Stimulated activated CD8-positive, alpha-beta memory T cell treated with anti-CD3 and anti-CD28 coated beads, Interleukin-15, amount 100 ng/mL, for 4 hours (primary cell): ENCODE measurements around the gene SMIM38.
"Not testable (repeated sequence)": the region's sequence is repeated elsewhere in the genome, so short reads cannot be mapped to it uniquely, and the experiment has no call there.

Experiments
- DNase-seq, 2 donors: peaks; one replicate each; pipeline ENCODE4 v3.0.0-alpha.2; 2020; ENCODE audit warnings: low read depth in 2 of 2

Gene SMIM38

DNA sequence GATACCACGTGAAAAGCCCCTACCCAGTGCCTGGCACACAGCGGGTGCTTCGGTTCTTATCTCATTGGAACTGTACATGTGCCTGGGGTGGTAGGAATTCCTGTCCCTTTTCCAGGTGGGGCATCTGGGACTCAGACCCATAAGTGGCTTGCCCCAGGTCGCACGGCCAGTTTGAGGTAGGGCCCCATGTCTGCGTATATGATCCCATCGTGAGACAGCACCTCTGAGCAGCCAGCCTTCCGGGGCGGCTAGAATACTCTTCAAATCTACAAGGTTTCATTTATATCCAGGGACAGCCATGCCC is 33.5 kb upstream of the SMIM38 start:
- DNase-seq = no peak

DNA sequence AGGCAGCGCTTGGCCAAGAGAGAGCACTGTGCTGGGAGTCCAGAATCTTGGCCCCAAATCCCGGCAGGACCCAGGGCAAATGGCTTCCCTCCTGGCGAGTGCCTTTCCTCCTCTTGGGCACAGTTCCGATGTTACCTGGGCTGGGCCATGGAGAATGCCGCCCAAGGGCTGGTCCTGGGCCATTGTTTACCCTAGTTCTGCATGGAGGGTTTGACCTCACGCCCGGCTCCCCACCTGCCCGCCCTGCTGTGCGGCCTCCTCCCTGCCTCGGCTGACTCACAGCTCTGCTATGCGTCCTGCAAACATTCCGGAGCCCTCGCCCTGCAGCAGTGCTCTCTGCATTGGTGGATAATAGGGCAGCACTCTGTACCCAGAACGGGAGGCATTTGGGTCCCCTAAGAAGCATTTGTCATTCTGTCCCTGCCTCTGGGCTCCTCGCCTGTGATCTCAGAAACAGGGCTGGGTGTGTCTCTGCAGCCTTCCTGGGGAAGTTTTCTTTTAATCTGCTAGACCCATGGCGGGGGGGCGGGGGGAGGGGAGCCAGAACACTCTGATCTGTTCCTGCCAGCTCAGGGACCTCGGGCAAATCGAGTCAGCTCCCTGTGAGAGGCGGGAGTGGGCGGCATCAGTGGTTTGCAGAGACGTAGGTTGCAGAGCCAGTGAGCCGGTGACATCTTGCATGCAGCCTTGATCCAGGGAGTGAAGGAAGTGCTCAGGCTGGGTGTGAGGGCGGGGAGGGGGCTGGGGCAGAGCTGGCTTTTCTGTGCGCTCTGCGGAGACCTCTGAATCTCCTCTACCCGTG is 32.9 kb upstream of the SMIM38 start:
- peak; percentile 68 to 88 for DNase-seq

DNA sequence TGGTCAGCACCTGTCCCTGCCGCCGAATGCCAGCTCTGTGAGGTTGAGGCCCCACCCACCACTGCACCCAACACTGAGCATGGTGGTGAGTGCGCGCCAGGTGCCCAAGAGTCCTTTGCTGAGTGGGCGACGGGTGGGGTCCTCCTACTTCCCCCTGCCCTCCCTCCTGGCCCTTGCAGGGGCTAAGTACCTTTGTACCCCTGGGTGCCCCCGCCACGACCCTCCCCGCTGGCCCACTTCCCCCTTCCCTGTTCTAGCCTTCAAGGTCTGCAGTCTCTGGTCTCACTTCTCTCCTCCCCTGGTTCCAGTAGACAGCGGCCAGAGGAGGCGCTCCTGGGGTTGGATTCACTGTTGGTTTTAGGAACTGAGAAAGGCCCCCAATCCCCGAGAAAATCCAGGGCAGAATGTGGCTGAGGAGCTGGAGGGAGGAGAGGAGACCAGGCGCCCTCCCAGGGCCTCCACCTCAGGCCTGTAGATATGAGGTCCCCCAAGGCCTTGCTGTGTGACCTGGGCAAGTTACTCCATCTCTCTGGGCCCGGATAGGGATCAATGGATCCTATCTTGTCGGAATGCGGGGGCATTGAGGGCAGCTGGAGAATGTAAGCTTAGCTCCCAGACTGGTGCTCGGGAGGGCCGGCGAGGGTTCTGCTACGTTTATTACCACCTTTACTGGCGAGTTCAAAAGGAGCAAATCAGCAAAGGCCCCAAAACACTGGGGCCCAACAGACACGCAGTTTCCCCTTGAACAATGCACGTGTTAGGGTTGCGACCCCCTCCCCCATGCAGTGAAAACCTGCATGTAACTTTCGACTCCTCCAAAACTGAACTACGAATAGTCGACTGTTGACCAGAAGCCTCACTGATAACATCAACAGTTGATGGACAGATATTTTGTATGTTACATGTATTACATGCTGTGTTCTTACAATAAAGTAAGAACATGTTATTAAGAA is 31.9 kb upstream of the SMIM38 start:
- no peak for DNase-seq

DNA sequence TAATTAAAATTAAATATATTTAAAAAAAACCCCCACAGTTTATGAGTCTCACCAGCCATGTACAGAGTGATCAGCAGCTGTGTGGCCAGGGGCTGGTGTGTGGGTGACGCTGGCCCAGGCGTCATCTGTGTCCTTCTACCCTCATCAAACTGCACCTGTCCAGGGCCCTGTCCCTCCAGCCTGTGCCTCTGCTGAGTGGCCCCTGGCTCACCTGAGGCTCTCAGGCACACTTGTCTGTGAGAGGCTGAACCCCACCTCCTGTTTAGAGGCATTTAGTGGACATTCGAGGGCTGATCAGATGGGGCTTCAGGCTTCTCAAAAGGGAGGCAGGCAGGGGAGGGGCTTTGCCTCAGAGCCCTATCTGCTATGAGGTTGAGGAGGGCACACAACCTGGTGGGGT is 29.9 kb upstream of the SMIM38 start:
- DNase-seq = no peak

DNA sequence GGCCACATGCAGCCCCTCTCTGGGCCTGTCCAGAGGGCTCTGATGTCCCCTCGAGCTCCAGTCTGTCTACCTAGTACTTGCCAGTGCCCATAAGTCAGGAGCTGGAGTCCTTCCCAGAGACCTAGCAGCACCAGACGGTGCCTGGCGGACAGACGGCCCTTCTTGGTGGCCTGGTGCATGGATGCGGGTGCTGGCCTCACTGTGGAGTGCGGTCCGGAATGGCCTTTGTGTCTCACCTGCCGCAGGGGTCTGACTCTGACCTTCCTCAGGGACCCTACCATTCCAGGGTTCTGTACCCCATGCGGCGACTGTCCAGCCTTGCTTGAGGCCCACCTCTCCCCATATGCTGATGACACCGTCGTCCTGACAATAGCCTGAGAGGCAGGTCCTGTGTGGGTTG is 29.4 kb upstream of the SMIM38 start:
- DNase-seq = no peak

DNA sequence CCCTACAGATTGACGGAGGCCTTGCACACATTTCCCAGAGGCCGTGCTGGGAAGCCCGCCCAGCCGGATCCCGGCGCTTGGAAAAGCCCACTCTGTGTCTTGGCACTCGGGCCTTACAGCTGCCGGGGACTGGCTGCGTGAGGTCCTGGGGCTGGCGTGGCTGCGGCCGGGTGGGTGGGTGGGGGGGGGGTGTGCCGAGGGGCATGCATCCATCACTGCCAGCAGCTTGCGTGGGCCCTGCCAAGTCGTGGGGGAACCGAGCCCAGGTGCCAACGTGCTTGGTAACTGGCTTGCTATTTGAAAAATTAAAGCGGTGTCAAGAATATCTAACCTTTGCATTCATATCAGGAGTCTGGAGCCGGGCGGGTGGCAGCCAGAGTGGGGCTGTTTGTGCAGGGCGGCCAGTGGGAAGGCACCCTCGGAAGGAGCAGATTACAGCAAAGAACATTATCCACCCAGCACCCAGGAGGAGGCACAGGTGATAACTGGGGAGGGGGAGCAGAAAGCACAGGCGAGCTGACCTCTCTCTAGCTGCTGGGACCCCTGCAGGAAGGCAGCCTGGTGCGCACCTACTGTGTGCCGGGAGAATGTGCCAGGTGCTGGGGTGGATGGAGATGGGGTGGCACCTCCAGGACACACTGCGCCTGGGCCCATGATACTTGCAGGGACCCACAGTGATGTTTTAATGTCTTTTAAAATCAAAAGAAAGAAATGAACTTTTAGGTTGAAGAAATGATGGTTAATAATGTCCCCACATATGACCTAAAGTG is 28.5 kb upstream of the SMIM38 start:
- DNase-seq = no peak

DNA sequence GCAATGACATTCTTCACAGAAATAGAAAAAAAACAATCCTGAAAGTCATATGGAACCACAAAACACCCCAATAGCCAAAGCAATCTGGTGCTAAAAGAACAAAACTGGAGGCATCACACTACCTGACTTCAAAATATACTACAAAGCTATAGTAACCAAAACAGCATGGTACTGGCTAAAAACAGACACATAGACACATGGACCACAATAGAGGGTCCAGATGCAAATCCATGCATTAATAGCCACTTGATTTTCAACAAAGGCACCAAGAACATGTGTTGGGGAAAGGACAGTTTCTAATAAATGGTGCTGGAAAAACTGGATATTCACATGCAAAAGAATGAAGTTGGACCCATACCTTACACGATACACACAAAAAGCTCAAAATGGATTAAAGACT is 27.9 kb upstream of the SMIM38 start:
- no peak for DNase-seq

DNA sequence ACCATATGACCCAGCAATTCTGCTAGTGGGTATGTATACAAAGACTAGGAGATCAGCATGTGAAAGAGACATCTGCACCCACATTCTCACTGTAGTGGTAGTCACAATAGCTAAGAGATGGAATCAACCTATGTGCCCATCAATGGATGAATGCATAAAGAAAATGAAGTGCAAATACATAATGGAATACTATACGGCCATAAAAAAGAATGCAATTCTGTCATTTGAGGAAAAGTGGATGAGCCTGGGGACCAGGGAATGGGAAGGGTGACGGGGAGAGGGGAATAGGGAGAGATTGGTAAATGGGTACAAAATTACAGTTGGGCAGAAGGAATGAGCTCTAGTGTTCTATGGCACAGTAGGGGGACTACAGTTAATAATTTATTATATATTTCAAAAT is 26.7 kb upstream of the SMIM38 start:
- DNase-seq = no peak

DNA sequence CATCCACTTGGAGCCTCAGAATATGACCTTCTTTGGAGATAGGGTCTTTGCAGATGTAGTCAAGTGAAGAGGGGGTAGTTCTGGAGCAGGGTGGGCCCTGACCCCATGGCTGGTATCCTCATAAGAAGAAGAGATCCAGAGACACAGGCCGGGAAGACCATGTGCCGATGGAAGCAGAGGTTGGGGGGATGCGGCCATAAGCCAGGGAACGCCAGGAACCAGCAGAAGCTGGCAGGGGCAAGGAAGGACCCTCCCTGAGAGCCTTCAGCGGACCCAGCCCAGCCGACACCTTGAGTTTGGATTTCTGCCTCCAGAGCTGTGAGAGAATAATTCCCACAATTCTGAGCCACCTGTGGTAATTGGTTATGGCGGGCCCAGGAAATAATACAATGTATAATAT is 26.1 kb upstream of the SMIM38 start:
- DNase-seq = no peak

DNA sequence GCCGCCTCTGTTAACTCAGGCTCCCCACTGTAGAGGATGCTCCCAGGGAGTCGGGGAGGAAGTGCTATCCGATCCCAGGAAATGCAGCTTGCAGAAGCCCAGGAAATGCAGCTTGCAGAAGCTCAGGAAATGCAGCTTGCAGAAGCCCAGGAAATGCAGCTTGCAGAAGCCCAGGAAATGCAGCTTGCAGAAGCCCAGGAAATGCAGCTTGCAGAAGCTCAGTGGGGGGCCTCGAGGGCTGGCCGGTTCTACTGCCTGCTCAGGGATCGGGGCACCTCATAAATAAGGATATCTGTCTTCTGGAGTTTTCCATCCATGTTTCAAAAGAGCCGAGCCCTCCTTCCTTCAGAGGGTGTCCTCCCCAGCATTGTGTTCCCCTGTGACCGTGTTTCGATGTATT is 25.1 kb upstream of the SMIM38 start:
- no peak for DNase-seq

DNA sequence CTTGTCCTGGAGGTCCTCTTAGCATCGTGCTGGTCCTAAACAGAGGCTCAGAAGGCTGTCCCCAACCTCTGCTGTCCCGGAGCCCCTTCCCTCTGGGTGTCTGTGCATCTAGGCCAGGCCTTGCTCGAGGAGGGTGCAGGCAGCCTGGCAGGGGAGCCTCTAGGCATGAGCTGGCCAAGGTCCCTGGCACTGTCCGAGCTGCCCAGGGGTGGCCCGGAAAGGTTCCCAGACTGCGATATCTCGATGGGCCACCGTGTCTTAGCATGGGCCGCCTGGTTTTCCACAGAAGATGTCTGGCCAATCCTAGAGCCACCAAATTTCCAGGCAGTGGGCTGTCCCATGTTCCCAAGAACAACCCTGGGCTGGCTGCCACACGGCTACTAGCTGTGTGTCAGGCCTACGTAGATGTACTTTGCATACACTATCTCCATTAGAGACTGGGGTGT is 24.6 kb upstream of the SMIM38 start:
- no peak for DNase-seq

DNA sequence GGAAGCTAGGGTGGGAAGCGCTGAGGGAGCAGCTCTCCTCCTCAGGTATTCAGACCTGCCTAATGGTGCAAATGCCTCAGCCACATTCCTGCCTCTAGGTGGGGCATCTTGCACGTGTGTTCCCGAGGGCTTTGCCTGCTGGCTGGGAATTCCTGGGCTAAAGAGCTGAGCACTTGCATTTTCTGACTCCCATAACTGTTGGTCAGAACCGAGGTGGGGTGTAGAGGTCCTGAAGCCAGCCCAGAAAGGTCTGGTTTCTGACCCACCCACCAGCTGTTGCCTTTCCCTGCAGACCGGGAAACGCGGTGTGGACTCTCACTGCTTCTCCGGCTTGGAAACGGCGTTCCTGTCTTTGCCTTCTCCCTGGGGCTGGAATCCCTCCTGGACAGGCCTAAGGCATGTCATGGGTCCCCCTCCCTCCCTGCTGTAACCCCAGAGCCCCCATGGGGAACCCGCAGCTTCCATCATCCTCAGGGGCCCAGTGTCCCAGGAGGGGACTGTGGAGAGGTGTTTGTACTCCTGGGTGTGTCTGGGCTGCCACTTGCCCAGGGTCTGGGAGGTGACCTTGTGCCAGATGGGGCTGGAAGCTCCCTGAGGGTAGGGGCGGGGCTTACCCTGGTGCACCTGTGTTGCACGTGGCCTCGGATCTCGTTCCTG is 24.0 kb upstream of the SMIM38 start:
- no peak for DNase-seq

DNA sequence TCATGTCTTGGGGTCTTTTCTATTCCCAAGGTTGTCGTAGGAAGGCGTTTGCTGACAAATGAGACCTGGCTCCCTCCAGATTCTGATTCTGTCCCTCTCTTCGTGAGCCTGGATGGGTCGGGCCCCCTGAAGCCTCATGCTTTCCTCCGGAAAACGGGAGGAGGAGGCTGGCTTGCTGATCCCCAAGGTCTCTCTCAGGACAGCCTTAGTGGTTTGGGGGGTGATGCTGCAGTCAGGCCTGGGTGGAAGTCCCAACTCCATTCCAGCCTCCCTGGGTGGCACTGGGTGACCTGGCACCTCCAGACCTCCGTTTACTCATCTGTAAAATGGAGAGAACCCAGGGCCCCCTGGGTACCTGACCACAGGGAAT is 23.4 kb upstream of the SMIM38 start:
- no peak for DNase-seq

DNA sequence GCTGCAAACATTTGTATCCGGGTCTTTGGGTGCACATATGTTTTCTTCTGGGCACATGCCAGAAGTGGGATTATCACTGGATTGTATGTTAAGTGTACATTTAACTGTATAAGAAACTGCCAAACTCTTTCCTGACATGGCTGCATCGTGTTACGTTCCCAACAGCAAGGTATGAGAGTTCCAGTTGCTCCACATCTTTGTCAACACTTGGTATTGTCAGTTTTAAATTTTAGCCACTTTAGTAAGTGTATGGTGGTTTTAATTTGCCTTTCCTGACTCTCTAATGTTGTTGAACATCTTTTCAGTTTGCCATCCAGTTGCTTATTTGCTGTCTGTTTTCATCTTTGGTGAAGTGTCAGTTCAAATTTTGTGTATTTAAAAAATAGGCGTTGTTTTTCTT is 22.5 kb upstream of the SMIM38 start:
- no peak for DNase-seq

DNA sequence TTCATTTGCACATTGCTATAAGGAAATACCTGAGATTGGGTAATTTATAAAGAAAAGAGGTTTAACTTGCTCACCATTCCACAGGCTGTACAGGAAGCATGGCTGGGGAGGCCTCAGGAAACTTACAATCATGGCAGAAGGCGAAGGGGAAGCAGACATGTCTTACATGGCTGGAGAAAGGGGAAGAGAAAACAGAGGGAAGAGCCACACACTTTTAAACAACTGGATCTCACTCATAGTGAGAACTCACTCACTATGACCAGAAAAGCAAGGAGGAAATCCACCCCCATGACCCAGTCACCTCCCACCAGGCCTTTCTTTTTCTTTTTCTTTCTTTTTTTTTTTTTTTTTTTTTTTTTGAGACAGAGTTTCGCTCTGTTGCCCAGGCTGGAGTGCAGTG is 21.6 kb upstream of the SMIM38 start:
- not testable (repeated sequence) for DNase-seq

DNA sequence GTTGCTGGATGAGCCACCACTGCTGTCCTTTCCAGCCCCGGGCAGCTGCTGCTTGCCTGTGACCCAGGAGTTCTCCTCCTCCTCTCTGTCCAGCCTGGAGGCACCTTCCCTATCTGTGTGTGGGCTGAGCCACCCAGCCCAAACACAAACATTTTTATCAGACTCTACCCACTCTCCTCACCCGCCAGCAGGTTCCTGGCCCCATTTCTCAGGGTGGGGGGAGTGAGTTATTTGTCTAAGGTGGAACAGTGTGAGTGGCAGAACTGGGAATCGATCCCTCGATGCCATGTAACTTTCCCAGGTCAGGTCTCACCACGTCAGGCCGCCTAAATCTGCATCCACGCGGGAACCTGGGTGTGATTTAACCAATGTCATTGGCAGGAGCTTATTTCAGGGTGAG is 20.8 kb upstream of the SMIM38 start:
- DNase-seq = no peak

DNA sequence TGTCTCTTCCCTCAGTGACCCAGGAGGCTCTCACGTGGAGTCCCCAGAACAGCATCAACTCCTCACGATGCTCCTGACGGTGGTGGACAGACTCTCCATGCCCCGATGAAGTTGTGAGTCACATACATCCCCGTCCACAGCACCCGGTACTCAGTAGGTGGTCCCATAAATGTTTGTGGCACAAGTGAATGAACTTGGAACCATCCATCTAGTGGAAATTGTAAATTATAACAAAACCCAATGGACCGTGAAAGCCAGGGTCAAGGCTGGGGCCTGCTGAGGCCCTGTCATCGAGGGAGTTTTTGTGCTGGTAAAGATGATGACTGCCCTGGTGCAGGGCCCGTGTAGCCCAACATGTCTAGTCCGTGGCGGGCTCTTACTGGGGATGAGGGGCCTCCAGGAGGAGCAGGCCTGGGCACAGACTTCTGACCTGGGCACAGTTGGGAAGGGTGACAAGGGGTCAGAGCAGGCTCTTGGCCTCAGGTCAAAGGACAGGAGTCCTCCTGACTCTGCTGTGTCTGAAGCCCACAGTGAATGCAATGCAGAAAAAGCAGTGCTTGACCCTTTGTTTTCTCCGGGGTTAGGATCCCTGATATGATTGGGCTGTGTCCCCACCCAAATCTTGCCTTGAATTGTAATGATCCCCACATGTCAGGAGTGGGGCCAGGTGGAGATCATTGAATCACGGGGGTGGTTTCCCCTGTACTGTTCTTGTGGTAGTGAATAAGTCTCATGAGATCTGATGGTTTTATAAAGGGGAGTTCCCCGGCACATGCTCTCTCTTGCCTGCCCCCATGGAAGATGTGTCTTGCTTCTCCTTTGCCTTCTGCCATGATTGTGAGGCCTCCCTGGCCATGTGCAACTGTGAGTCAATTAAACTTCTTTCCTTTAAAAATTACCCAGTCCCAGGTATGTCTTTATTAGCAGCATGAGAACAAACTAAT is 20.0 kb upstream of the SMIM38 start:
- no peak for DNase-seq

DNA sequence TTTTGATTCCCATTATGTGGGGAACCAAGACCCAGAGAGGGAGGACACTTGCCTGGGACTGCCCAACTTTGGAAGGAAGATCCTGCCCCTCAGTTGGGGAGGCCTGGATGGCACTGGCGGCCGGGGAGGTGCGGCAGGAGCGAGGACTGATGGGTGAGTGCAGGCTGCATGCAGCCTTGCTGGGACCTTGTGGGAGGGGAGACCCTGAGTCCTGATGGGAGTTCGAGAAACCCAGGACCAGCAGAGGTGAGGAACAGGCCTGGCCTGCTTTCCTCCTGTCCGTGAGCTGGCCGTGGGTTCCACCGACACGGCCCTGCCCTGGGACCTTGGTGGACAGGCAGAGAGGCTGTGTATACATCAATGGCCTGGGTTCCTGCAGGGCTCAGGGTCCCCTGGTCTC is 19.3 kb upstream of the SMIM38 start:
- DNase-seq = no peak

DNA sequence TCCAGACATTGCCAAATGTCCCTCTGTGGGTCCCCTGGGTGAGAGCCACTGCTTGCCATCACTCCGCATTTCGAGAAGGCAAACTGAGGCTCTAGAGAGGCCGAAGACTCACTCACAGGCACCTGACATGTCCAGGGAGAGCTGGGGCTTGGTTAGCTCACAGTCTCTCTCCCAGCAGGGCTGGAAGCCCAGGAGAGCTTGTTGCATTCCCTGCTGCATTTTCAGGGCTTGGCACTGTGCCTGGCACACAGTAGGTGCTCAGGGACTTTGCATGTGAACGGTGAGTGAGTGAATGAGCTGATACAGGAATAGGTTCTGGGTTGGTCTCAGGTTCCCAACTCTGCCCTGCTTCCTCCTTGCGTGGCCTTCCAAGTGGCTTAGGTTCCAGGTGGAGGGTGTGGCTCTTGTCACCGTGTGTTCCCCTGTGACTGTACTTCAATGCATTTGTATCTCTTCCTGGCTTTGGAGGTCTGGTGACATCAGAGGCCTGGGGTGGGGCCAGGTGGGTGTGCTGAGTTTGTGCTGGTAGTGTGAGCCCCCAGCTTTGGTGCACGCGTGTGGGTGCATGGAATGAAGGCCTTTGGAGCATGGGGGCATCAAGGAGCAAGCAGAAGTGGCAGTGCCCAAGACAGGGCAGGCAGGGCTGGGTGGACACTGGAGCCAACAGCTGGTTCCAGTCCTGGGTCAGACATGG is 18.4 kb upstream of the SMIM38 start:
- DNase-seq = no peak

DNA sequence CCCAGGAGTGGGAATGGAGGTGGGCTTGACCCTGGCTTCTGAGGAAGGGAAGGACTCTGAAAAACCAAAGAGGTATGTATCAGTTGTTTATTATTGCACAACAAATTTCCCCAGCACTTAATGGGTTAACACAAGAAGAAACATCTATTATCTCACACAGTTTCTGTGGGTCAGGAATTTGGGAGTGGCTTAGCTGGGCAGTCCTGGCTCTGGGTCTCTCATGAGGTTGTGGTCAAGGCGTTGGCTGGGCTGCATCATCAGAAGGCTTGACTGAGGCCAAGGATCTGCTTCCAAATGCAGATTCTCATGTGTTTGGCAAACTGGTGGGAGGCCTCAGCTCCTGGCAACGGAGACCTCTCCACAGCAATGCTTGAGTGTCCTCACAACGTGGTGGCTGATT is 17.5 kb upstream of the SMIM38 start:
- DNase-seq = no peak
